KMS-11 (cell line): Measurements from ENCODE around the gene YTHDC2.

Experiments used
- H2AFZ ChIP-seq: fragments of 200-600 bp; sonication (generic); 2 replicates; pipeline ENCODE4 v1.6.1; 2016; ENCODE audit warnings: antibody characterized with exemption, mixed run types, low read depth
- H3K27ac ChIP-seq: fragments of 200-600 bp; sonication (generic); 2 replicates; pipeline ENCODE4 v1.6.1; 2016; ENCODE audit warnings: mild to moderate bottlenecking, mixed run types
- H3K27me3 ChIP-seq: fragments of 200-600 bp; sonication (generic); 2 replicates; pipeline ENCODE4 v1.6.1; 2017; ENCODE audit warnings: mild to moderate bottlenecking, low read depth, mixed run types, moderate library complexity; ENCODE audit not compliant: insufficient read depth
- H3K36me3 ChIP-seq: fragments of 200-600 bp; sonication (generic); 2 replicates; pipeline ENCODE4 v1.6.1; 2017; ENCODE audit warnings: mild to moderate bottlenecking, mixed run types; ENCODE audit not compliant: insufficient read depth
- H3K4me1 ChIP-seq: fragments of 200-600 bp; sonication (generic); 2 replicates; pipeline ENCODE4 v1.6.1; 2016; ENCODE audit warnings: mild to moderate bottlenecking, low read depth, mixed run types; ENCODE audit not compliant: poor library complexity, severe bottlenecking
- H3K4me2 ChIP-seq: fragments of 200-600 bp; sonication (generic); 2 replicates; pipeline ENCODE4 v1.7.0; 2016; ENCODE audit warnings: mild to moderate bottlenecking, mixed run types
- H3K4me3 ChIP-seq: fragments of 200-600 bp; sonication (generic); IDR thresholded peaks from 2 replicates; pipeline ENCODE4 v1.6.1; 2017; ENCODE audit warnings: low read depth, low read length, mixed read lengths; ENCODE audit not compliant: insufficient read depth
- H3K79me2 ChIP-seq: fragments of 200-600 bp; sonication (generic); 2 replicates; pipeline ENCODE4 v1.6.1; 2016; ENCODE audit warnings: low read depth, mixed run types; ENCODE audit not compliant: insufficient read depth
- H3K9ac ChIP-seq: fragments of 200-600 bp; sonication (generic); 2 replicates; pipeline ENCODE4 v1.6.1; 2016; ENCODE audit warnings: mild to moderate bottlenecking, mixed run types
- H4K20me1 ChIP-seq: fragments of 200-600 bp; sonication (generic); 2 replicates; pipeline ENCODE4 v1.6.1; 2016; ENCODE audit warnings: mild to moderate bottlenecking, mixed run types; ENCODE audit not compliant: insufficient read depth
- CTCF ChIP-seq: fragments of 200-600 bp; sonication (generic); conservative IDR thresholded peaks from 2 replicates; pipeline ENCODE4 v1.6.1; 2017; ENCODE audit warnings: low read depth, mild to moderate bottlenecking, antibody characterized with exemption, low read length, moderate library complexity, mixed read lengths

The YTHDC2 gene

GRCh38 chr5:113523168-113523567 lies 9.7 kb downstream of the YTHDC2 start:
- Histone ChIP-seq H3K36me3 (no peaks in the 10 kb centered on the region), H3K4me3 (no peak overlapping the region), H3K27ac (no peak overlapping the region), H3K9ac (no peak overlapping the region), H3K79me2 (peaks cover 7% of the 10 kb centered on the region; the same call in 1 of the 2 replicates), H3K4me1 (peaks cover 17% of the 10 kb centered on the region), H3K4me2 (no peak overlapping the region), H3K27me3 (no peaks in the 10 kb centered on the region), H2AFZ (no peak overlapping the region), H4K20me1 (no peaks in the 10 kb centered on the region; the same call in 1 of the 2 replicates)
- no peak for TF ChIP-seq CTCF

- Histone ChIP-seq H2AFZ (no peak overlapping the region), H3K27me3 (no peaks in the 10 kb centered on the region), H3K36me3 (no peaks in the 10 kb centered on the region), H3K4me1 (peaks cover 11% of the 10 kb centered on the region), H3K79me2 (peaks cover 7% of the 10 kb centered on the region; the same call in 1 of the 2 replicates), H4K20me1 (no peaks in the 10 kb centered on the region; the same call in 1 of the 2 replicates), H3K4me3 (no peak overlapping the region), H3K4me2 (no peak overlapping the region), H3K27ac (no peak overlapping the region), H3K9ac (no peak overlapping the region)
- no peak for TF ChIP-seq CTCF
Observed at GRCh38 chr5:113524927-113525326, 11.4 kb downstream of the YTHDC2 start.

- H3K4me3 ChIP-seq: no peak overlapping the region
- TF ChIP-seq CTCF: no peak
Observed at GRCh38 chr5:113526421-113526820, 12.9 kb downstream of the YTHDC2 start.

GRCh38 chr5:113527746-113528145 lies 14.3 kb downstream of the YTHDC2 start:
- no peak overlapping the region for H3K27ac ChIP-seq
- H3K4me3 ChIP-seq: no peak overlapping the region
- no peaks in the 10 kb centered on the region; the same call in 1 of the 2 replicates for H3K36me3 ChIP-seq
- no peak for TF ChIP-seq CTCF
- peaks cover 7% of the 10 kb centered on the region for H3K4me1 ChIP-seq
- no peak overlapping the region for H3K4me2 ChIP-seq
- no peaks in the 10 kb centered on the region for H3K79me2 ChIP-seq
- H2AFZ ChIP-seq: no peak overlapping the region
- H3K9ac ChIP-seq: no peak overlapping the region
- no peaks in the 10 kb centered on the region for H3K27me3 ChIP-seq
- H4K20me1 ChIP-seq: no peaks in the 10 kb centered on the region

More at GRCh38 chr5:113526421-113526820, 12.9 kb downstream of the YTHDC2 start:
- H3K9ac ChIP-seq: no peak overlapping the region
- H4K20me1 ChIP-seq: no peaks in the 10 kb centered on the region; the same call in 1 of the 2 replicates
- H3K79me2 ChIP-seq: no peaks in the 10 kb centered on the region; the same call in 1 of the 2 replicates
- H3K4me1 ChIP-seq: peaks cover under 1% of the 10 kb centered on the region
- H3K36me3 ChIP-seq: no peaks in the 10 kb centered on the region
- H3K27me3 ChIP-seq: no peaks in the 10 kb centered on the region
- no peak overlapping the region for H3K27ac ChIP-seq
- no peak overlapping the region for H2AFZ ChIP-seq
- no peak overlapping the region for H3K4me2 ChIP-seq
